ENCODE results near the gene FHOD3. TPM values are rescaled to one million over a fixed set of nuclear protein-coding genes. Genes with fewer than 3 reads are reported as not detected.

The FHOD3 gene
- total RNA-seq, 1 donor = not detected

Other genes with a start within 250 kb of the FHOD3 start
- gene RPRD1A, start 230.2 kb upstream of the FHOD3 start, total RNA-seq = 34.3 TPM
- gene SLC39A6, start 168.4 kb upstream of the FHOD3 start, total RNA-seq = 18.1 TPM
- gene ELP2, start 167.8 kb upstream of the FHOD3 start, total RNA-seq = 198 TPM
- gene MOCOS, start 110.2 kb upstream of the FHOD3 start, total RNA-seq = under 0.01 TPM

Data from mononuclear cell (primary cell).